ENCODE data around the gene MYOCD. TPM values are rescaled to one million over a fixed set of nuclear protein-coding genes. Genes with fewer than 3 reads are reported as not detected.

The MYOCD gene
- total and polyA plus RNA-seq, 2 of the 13 experiments (the other 11 are each of a cell fraction or from before 2014, with no cell fraction given) = not detected

GRCh38 chr17:12727076-12727760 lies 61.5 kb downstream of the MYOCD start:
- FAIRE-seq (no peak), DNase-seq (ENCODE audit: low spot score) (no peak), ATAC-seq (no peak)
- H3K4me1 ChIP-seq (ENCODE audit: insufficient read depth, low read length) = no peaks in the 10 kb centered on the region
- H2AFZ ChIP-seq (ENCODE audit: low read length) = no peak overlapping the region
- no peak overlapping the region for H3K9ac ChIP-seq (ENCODE audit: insufficient read depth, low read depth, low read length)
- BruUV-seq (replicated peaks) = no TSS peak
- peaks cover 0 to 4% of the 10 kb centered on the region in 2 experiments; a peak in 1 of 5 replicates for H3K27me3 ChIP-seq (ENCODE audit: control insufficient read depth in 1 of 2, insufficient read depth in 2 of 2, low read length in 2 of 2)
- no peaks in the 10 kb centered on the region for H3K9me3 ChIP-seq (ENCODE audit: low read length)
- H3K79me2 ChIP-seq (ENCODE audit: insufficient read depth, low read length) = no peaks in the 10 kb centered on the region
- POLR2A ChIA-PET = no interaction called here
- 37% methylated on average over 6 of the region's 6 CpGs for WGBS (ENCODE audit: low lambda C conversion rate)
- no peaks in the 10 kb centered on the region for H3K36me3 ChIP-seq (replicated peaks in 1 of 2; ENCODE audit: control insufficient read depth in 1 of 2, insufficient read depth in 2 of 2, low read length in 2 of 2)
- H3K27ac ChIP-seq (ENCODE audit: extremely low read length, insufficient read depth, low read length) = no peak overlapping the region
- H4K20me1 ChIP-seq (ENCODE audit: insufficient read depth, low read length) = no peaks in the 10 kb centered on the region
- CTCF ChIA-PET (ENCODE audit: low intra/inter-chr PET ratio, low total read pairs) = no interaction called here
- no peak overlapping the region for H3K4me3 ChIP-seq (replicated peaks in 1 of 3; ENCODE audit: insufficient read depth in 1 of 3, low read depth in 2 of 3, low read length in 3 of 3)
- in situ Hi-C loops (cut with HindIII; ENCODE audit: extremely low pct_ligation_motif_present, low pct_unique_long_range_greater_than_20kb) (no loop called here), intact Hi-C loops (cut with micrococcal nuclease; ENCODE audit: unreplicated experiment) (no loop called here)
- TF ChIP-seq MED13 (CRISPR knock-in tag; IDR thresholded peaks at IDR 0.05) = no peak
- no peak for TF ChIP-seq PPARG (CRISPR knock-in tag; conservative IDR thresholded peaks at IDR 0.05)
- TF ChIP-seq HNRNPL (IDR thresholded peaks at IDR 0.05; ENCODE audit: low read depth, low read length) = no peak
- no peak for TF ChIP-seq PRMT3 (CRISPR knock-in tag; IDR thresholded peaks at IDR 0.05; ENCODE audit: borderline replicate concordance, low read depth)
- TF ChIP-seq MAZ (IDR thresholded peaks at IDR 0.05; ENCODE audit: borderline replicate concordance, low read depth, low read length) = no peak
- no peak for TF ChIP-seq MAZ (CRISPR knock-in tag; IDR thresholded peaks at IDR 0.05; ENCODE audit: low read depth)
- TF ChIP-seq CENPT (CRISPR knock-in tag; IDR thresholded peaks at IDR 0.05; ENCODE audit: low read depth) = no peak
- TF ChIP-seq ZNF44 (CRISPR knock-in tag; IDR thresholded peaks at IDR 0.05) = no peak
- no peak for TF ChIP-seq ZFP62 (CRISPR knock-in tag; IDR thresholded peaks at IDR 0.05)
- TF ChIP-seq ZSCAN12 (CRISPR knock-in tag; IDR thresholded peaks at IDR 0.05) = no peak
- TF ChIP-seq ZNF512 (CRISPR knock-in tag; IDR thresholded peaks at IDR 0.05) = no peak
- no peak for TF ChIP-seq ZNF646 (CRISPR knock-in tag; IDR thresholded peaks at IDR 0.05)
- TF ChIP-seq DMAP1 (CRISPR knock-in tag; IDR thresholded peaks at IDR 0.05) = no peak
- TF ChIP-seq ESRRA (CRISPR knock-in tag; IDR thresholded peaks at IDR 0.05; ENCODE audit: low read depth) = no peak
- H3K4me2 ChIP-seq (ENCODE audit: low read depth, low read length) = no peak overlapping the region

Measured in HepG2 (cell line).